Gastrocnemius medialis (tissue), 4 donors: Measurements from ENCODE around the gene FAM168A. TPM values are rescaled to one million over a fixed set of nuclear protein-coding genes. Genes with fewer than 3 reads are reported as not detected.
A peak's percentile ranks its signal among the peaks of the same experiment; 100 is the strongest.

Experiments
- ATAC-seq, 2 donors: fragments of 150-250 bp; one replicate each; pipeline ENCODE4 v1.9.1; 2016
- DNase-seq, 2 donors: peaks; one replicate each; pipeline ENCODE4 v3.0.0-alpha.2; 2019
- H3K27ac ChIP-seq, 4 donors: fragments of 200-600 bp; sonication (generic); 1 replicate in 1 of 4; 2 replicates in 3 of 4; pipeline ENCODE4 v1.5.1; 2016 to 2018; ENCODE audit warnings: mild to moderate bottlenecking in 2 of 4, moderate library complexity in 1 of 4
- H3K27me3 ChIP-seq, 3 donors: fragments of 200-600 bp; sonication (generic) in 2 of 3; 1 replicate in 1 of 3; 2 replicates in 2 of 3; pipeline versions ENCODE4 v1.5.1 to v1.6.0; 2016 to 2019; ENCODE audit warnings: mild to moderate bottlenecking in 1 of 3, moderate library complexity in 1 of 3
- H3K36me3 ChIP-seq, 2 donors: fragments of 200-600 bp; sonication (generic) in 1 of 2; one replicate each; pipeline ENCODE4 v1.5.1; 2017 to 2018
- H3K4me1 ChIP-seq, 2 donors: fragments of 200-600 bp; sonication (generic) in 1 of 2; one replicate each; pipeline ENCODE4 v1.5.1; 2016 to 2017; ENCODE audit warnings: mild to moderate bottlenecking in 2 of 2
- H3K4me3 ChIP-seq, 4 donors: fragments of 200-600 bp; sonication (generic) in 3 of 4; 1 replicate in 1 of 4; 2 replicates in 3 of 4; pipeline ENCODE4 v1.5.1; 2016 to 2019; ENCODE audit warnings: mild to moderate bottlenecking in 2 of 4
- H3K9me3 ChIP-seq, 3 donors: fragments of 200-600 bp; sonication (generic) in 2 of 3; 1 replicate in 1 of 3; 2 replicates in 2 of 3; pipeline ENCODE4 v1.5.1; 2016 to 2019
- CTCF ChIP-seq, 5 experiments: fragments of 450-650 bp in 3 of 5; fragments of 200-600 bp in 2 of 5; sonication (generic) in 2 of 5; IDR thresholded peaks in 4 of 5; conservative IDR thresholded peaks in 1 of 5; 1 replicate in 4 of 5; 2 replicates in 1 of 5; pipeline ENCODE4 v1.5.1; 2016 to 2019; ENCODE audit warnings: antibody characterized with exemption in 5 of 5, mild to moderate bottlenecking in 3 of 5, moderate library complexity in 3 of 5
- POLR2A ChIP-seq, 2 donors: fragments of 450-650 bp; IDR thresholded peaks; one replicate each; pipeline ENCODE4 v1.6.1; 2017; ENCODE audit warnings: antibody characterized with exemption in 2 of 2, mild to moderate bottlenecking in 2 of 2, moderate library complexity in 2 of 2
- in situ Hi-C, 4 donors: fragments of 200-750 bp; cut with MboI; loops; one replicate each; pipeline versions ENCODE4 v1.15.0 to v1.8.0; 2017; ENCODE audit warnings: low sequenced_read_pairs in 4 of 4
- intact Hi-C: fragments of 100-400 bp; cut with DNase I; formaldehyde crosslinking; loops from one replicate; pipeline ENCODE4 v1.15.1; 2023; ENCODE audit warnings: low total_unique reads
- total RNA-seq, 4 donors: library from RNA; depleted of rRNA; stranded (reverse); fragments of >200 nt; gene quantifications; one replicate each; pipeline versions ENCODE4 v1.1.0 to v1.2.3, GENCODE V29; 2016

FAM168A gene
- total RNA-seq, 4 donors from 2014 or later, result 15.9 to 29.3 (median 21.4) TPM

GRCh38 chr11:73566977-73567755, 30.7 kb downstream of the FAM168A start:
- H3K27ac ChIP-seq, result peak overlapping the region; percentile 39 to 72 (median 64)
- H3K9me3 ChIP-seq, result no peaks in the 10 kb centered on the region

GRCh38 chr11:73566422-73566821, 31.5 kb downstream of the FAM168A start:
- H3K27me3 ChIP-seq, result no peaks in the 10 kb centered on the region
- H3K4me1 ChIP-seq, result peaks cover 34 to 35% of the 10 kb centered on the region in 2 donors
- in situ Hi-C loops, result no loop called here
- DNase-seq (no peak), ATAC-seq (no peak)
- TF ChIP-seq CTCF (IDR thresholded peaks at IDR 0.05 in 4 of 5, conservative IDR thresholded peaks at IDR 0.05 in 1 of 5) (no peak), POLR2A (IDR thresholded peaks at IDR 0.05) (no peak)
- no peaks in the 10 kb centered on the region for H3K9me3 ChIP-seq
- peak overlapping the region; percentile 39 to 72 (median 64) for H3K27ac ChIP-seq
- intact Hi-C loops, result no loop called here
- H3K4me3 ChIP-seq, result no peak overlapping the region
- no peaks in the 10 kb centered on the region for H3K36me3 ChIP-seq

More at GRCh38 chr11:73566977-73567755, 30.7 kb downstream of the FAM168A start:
- no peaks in the 10 kb centered on the region for H3K36me3 ChIP-seq
- H3K4me1 ChIP-seq, result peaks cover 34 to 35% of the 10 kb centered on the region in 2 donors
- ATAC-seq (peak; percentile 73 to 88), DNase-seq (peak; percentile 29 to 62)
- no peak for TF ChIP-seq POLR2A (IDR thresholded peaks at IDR 0.05)
- TF ChIP-seq CTCF (IDR thresholded peaks at IDR 0.05 in 4 of 5, conservative IDR thresholded peaks at IDR 0.05 in 1 of 5), result no peak
- intact Hi-C loops (no loop called here), in situ Hi-C loops (no loop called here)
- H3K4me3 ChIP-seq, result peak overlapping the region in 1 of 4 donors; percentile 2
- no peaks in the 10 kb centered on the region for H3K27me3 ChIP-seq

- TF ChIP-seq POLR2A (IDR thresholded peaks at IDR 0.05) (no peak), CTCF (IDR thresholded peaks at IDR 0.05 in 4 of 5, conservative IDR thresholded peaks at IDR 0.05 in 1 of 5) (no peak)
- Histone ChIP-seq H3K4me1 (peaks cover 34 to 35% of the 10 kb centered on the region in 2 donors), H3K36me3 (no peaks in the 10 kb centered on the region), H3K4me3 (no peak overlapping the region), H3K27ac (no peak overlapping the region), H3K27me3 (no peaks in the 10 kb centered on the region), H3K9me3 (no peaks in the 10 kb centered on the region)
- DNase-seq, result no peak
- intact Hi-C loops (no loop called here), in situ Hi-C loops (no loop called here)
- no peak for ATAC-seq
Observed at GRCh38 chr11:73565804-73566203, 32.1 kb downstream of the FAM168A start.

GRCh38 chr11:73564903-73565302, 33.0 kb downstream of the FAM168A start:
- Histone ChIP-seq H3K9me3 (no peaks in the 10 kb centered on the region), H3K27me3 (no peaks in the 10 kb centered on the region), H3K4me3 (no peak overlapping the region), H3K4me1 (peaks cover 28 to 31% of the 10 kb centered on the region in 2 donors), H3K27ac (no peak overlapping the region), H3K36me3 (no peaks in the 10 kb centered on the region)
- DNase-seq (no peak), ATAC-seq (no peak)
- intact Hi-C loops, result no loop called here
- TF ChIP-seq CTCF (IDR thresholded peaks at IDR 0.05 in 4 of 5, conservative IDR thresholded peaks at IDR 0.05 in 1 of 5) (no peak), POLR2A (IDR thresholded peaks at IDR 0.05) (no peak)
- in situ Hi-C loops, result no loop called here
